Endodermal cell (in vitro differentiated cells): ENCODE results near the gene STX3. TPM values are rescaled to one million over a fixed set of nuclear protein-coding genes. Genes with fewer than 3 reads are reported as not detected.

Experiments
- DNase-seq: peaks from one replicate; pipeline ENCODE4 v3.0.0-alpha.2; 2017
- H3K27ac ChIP-seq: 2 replicates; pipeline ENCODE4 v1.5.1; 2013; ENCODE audit warnings: mild to moderate bottlenecking, low read depth, low read length, moderate library complexity
- H3K27me3 ChIP-seq: 2 replicates; pipeline ENCODE4 v1.6.1; 2013; ENCODE audit warnings: mild to moderate bottlenecking, low read length, moderate library complexity; ENCODE audit not compliant: insufficient read depth, control insufficient read depth, poor library complexity, severe bottlenecking
- H3K36me3 ChIP-seq: 2 replicates; pipeline ENCODE4 v1.7.0; 2013; ENCODE audit warnings: mild to moderate bottlenecking, low read length, moderate library complexity; ENCODE audit not compliant: control insufficient read depth, insufficient read depth
- H3K4me1 ChIP-seq: one replicate; pipeline ENCODE4 v1.7.0; 2013; ENCODE audit warnings: low read length; ENCODE audit not compliant: control insufficient read depth, insufficient read depth
- H3K4me3 ChIP-seq: 2 replicates; pipeline ENCODE4 v1.5.1; 2013; ENCODE audit warnings: mild to moderate bottlenecking, low read length, moderate library complexity
- H3K9ac ChIP-seq: 2 replicates; pipeline ENCODE4 v1.6.1; 2013; ENCODE audit warnings: mild to moderate bottlenecking, low read length, moderate library complexity; ENCODE audit not compliant: poor library complexity, severe bottlenecking; ENCODE audit errors: extremely low read depth
- H3K9me3 ChIP-seq: 2 replicates; pipeline ENCODE4 v1.6.1; 2013; ENCODE audit warnings: mild to moderate bottlenecking, low read length, moderate library complexity; ENCODE audit not compliant: control insufficient read depth
- H3K27ac Mint-ChIP-seq: 2 replicates; pipeline ENCODE4 v1.8.0; 2020; ENCODE audit warnings: mixed read lengths
- H3K27me3 Mint-ChIP-seq: 2 replicates; pipeline ENCODE4 v1.8.0; 2021; ENCODE audit warnings: mild to moderate bottlenecking, mixed read lengths; ENCODE audit not compliant: insufficient read depth
- H3K36me3 Mint-ChIP-seq: 2 replicates; pipeline ENCODE4 v1.8.0; 2020; ENCODE audit warnings: low read depth, mixed read lengths
- H3K4me1 Mint-ChIP-seq: 2 replicates; pipeline ENCODE4 v1.8.0; 2020; ENCODE audit warnings: mixed read lengths
- H3K4me3 Mint-ChIP-seq: 2 replicates; pipeline ENCODE4 v1.8.0; 2020; ENCODE audit warnings: mild to moderate bottlenecking, moderate library complexity, mixed read lengths
- H3K9me3 Mint-ChIP-seq: 2 replicates; pipeline ENCODE4 v1.8.0; 2020; ENCODE audit warnings: mild to moderate bottlenecking, mixed read lengths
- CTCF ChIP-seq: fragments of 200-600 bp; sonication (generic); conservative IDR thresholded peaks from 2 replicates; pipeline ENCODE4 v1.5.0; 2021; ENCODE audit warnings: antibody characterized with exemption, mild to moderate bottlenecking
- WGBS, 2 experiments: methylation state at CpG; one replicate each; pipeline versions ENCODE4 v1.1.5 to v1.1.7; 2013; ENCODE audit warnings: missing lambda C conversion rate in 2 of 2, mixed read lengths in 1 of 2; ENCODE audit not compliant: insufficient coverage in 1 of 2, insufficient read length in 1 of 2; 5-methylcytosine and 5-hydroxymethylcytosine counted together
- total RNA-seq, 2 donors: library from RNA; stranded (reverse); fragmentation: NEBNext Ultra II Directional in 1 of 2; extraction: Animal tissue kit (Norgen Biotek cat#: 25700) in 1 of 2; gene quantifications; 2 replicates in 1 of 2; 3 replicates in 1 of 2; pipeline ENCODE4 v1.2.1, GENCODE V29; 2021

The STX3 gene
- total RNA-seq, 2 donors from 2014 or later, result 119 to 160 TPM

- peak; percentile 98 for DNase-seq
- H3K4me3 ChIP-seq, result peak within 1 kb of the TSS; percentile 92
- Mint-ChIP-seq H3K27ac (peak within 1 kb of the TSS; percentile 97), H3K4me1 (peaks cover 13% of the 10 kb centered on the region), H3K9me3 (no peaks in the 10 kb centered on the region), H3K36me3 (peaks cover 23% of the 10 kb centered on the region), H3K4me3 (peak within 1 kb of the TSS; percentile 94), H3K27me3 (no peaks in the 10 kb centered on the region)
- peak; percentile 69 for TF ChIP-seq CTCF
- H3K9me3 ChIP-seq, result no peaks in the 10 kb centered on the region
- H3K4me1 ChIP-seq, result peaks cover 3% of the 10 kb centered on the region
- 0 to 1% methylated on average over 37 to 54 of the region's 54 CpGs for WGBS, 2 experiments
- H3K27me3 ChIP-seq, result no peaks in the 10 kb centered on the region
- no peak within 1 kb of the TSS for H3K27ac ChIP-seq
- peaks cover 40% of the 10 kb centered on the region for H3K36me3 ChIP-seq
- peak within 1 kb of the TSS; percentile 82 for H3K9ac ChIP-seq
Observed at GRCh38 chr11:59810189-59810910, 55.2 kb downstream of the STX3 start, which contains the start of gene MRPL16. Gene MRPL16, minus strand, starts transcription at chr11:59810778. Its CDS starts 120 bp downstream, at chr11:59810658.

GRCh38 chr11:59810911-59811259, 55.7 kb downstream of the STX3 start:
- no peak for TF ChIP-seq CTCF
- Histone ChIP-seq H3K9ac (no peak overlapping the region), H3K36me3 (peaks cover 34% of the 10 kb centered on the region), H3K27me3 (no peaks in the 10 kb centered on the region), H3K27ac (no peak overlapping the region), H3K4me1 (peaks cover 7% of the 10 kb centered on the region), H3K9me3 (no peaks in the 10 kb centered on the region), H3K4me3 (peak overlapping the region; percentile 92)
- H3K4me1 Mint-ChIP-seq, result peaks cover 14% of the 10 kb centered on the region
- H3K4me3 Mint-ChIP-seq, result peak overlapping the region; percentile 94
- no peaks in the 10 kb centered on the region for H3K27me3 Mint-ChIP-seq
- 28 to 34% methylated on average over 2 to 8 of the region's 8 CpGs for WGBS, 2 experiments
- no peaks in the 10 kb centered on the region for H3K9me3 Mint-ChIP-seq
- no peak for DNase-seq
- peak overlapping the region; percentile 97 for H3K27ac Mint-ChIP-seq
- H3K36me3 Mint-ChIP-seq, result peaks cover 23% of the 10 kb centered on the region

GRCh38 chr11:59812220-59812619, 57.0 kb downstream of the STX3 start:
- H3K4me3 ChIP-seq, result no peak overlapping the region
- peaks cover 22% of the 10 kb centered on the region for H3K36me3 ChIP-seq
- Mint-ChIP-seq H3K27me3 (no peaks in the 10 kb centered on the region), H3K36me3 (peaks cover 11% of the 10 kb centered on the region), H3K27ac (no peak overlapping the region), H3K4me1 (peaks cover 25% of the 10 kb centered on the region), H3K9me3 (no peaks in the 10 kb centered on the region), H3K4me3 (no peak overlapping the region)
- no peaks in the 10 kb centered on the region for H3K9me3 ChIP-seq
- no peaks in the 10 kb centered on the region for H3K27me3 ChIP-seq
- no peak for TF ChIP-seq CTCF
- DNase-seq, result no peak
- no peak overlapping the region for H3K9ac ChIP-seq
- H3K27ac ChIP-seq, result no peak overlapping the region
- H3K4me1 ChIP-seq, result peaks cover 12% of the 10 kb centered on the region
- 90 to 93% methylated on average over 2 of the region's 2 CpGs for WGBS, 2 experiments
